Hepatocyte (in vitro differentiated cells): Measurements from ENCODE around the gene DIDO1. TPM values are rescaled to one million over a fixed set of nuclear protein-coding genes. Genes with fewer than 3 reads are reported as not detected.

ENCODE experiments used
- DNase-seq: peaks from one replicate; pipeline ENCODE4 v3.0.0-alpha.2; 2016; ENCODE audit warnings: low spot score
- H2AFZ ChIP-seq: fragments of 200-600 bp; sonication (generic); 2 replicates; pipeline ENCODE4 v1.6.0; 2016; ENCODE audit warnings: antibody characterized with exemption, mild to moderate bottlenecking
- H3K27ac ChIP-seq: fragments of 200-600 bp; sonication (generic); 2 replicates; pipeline ENCODE4 v1.5.1; 2016; ENCODE audit warnings: mild to moderate bottlenecking
- H3K27me3 ChIP-seq: fragments of 200-600 bp; sonication (generic); 2 replicates; pipeline ENCODE4 v1.6.1; 2016
- H3K36me3 ChIP-seq: fragments of 200-600 bp; sonication (generic); replicated peaks from 2 replicates; pipeline ENCODE4 v1.5.1; 2016; ENCODE audit warnings: low read depth; ENCODE audit not compliant: insufficient read depth
- H3K4me1 ChIP-seq: fragments of 200-600 bp; sonication (generic); 2 replicates; pipeline ENCODE4 v1.5.1; 2016; ENCODE audit warnings: mild to moderate bottlenecking, moderate library complexity; ENCODE audit not compliant: insufficient read depth
- H3K4me2 ChIP-seq: fragments of 200-600 bp; sonication (generic); 2 replicates; pipeline ENCODE4 v1.6.0; 2016
- H3K4me3 ChIP-seq: fragments of 200-600 bp; sonication (generic); 2 replicates; pipeline ENCODE4 v1.5.1; 2016; ENCODE audit warnings: mild to moderate bottlenecking
- H3K79me2 ChIP-seq: fragments of 200-600 bp; sonication (generic); 2 replicates; pipeline ENCODE4 v1.6.0; 2017; ENCODE audit warnings: mild to moderate bottlenecking
- H3K9me2 ChIP-seq: fragments of 200-600 bp; sonication (generic); replicated peaks from 2 replicates; pipeline ENCODE4 v1.6.0; 2017; ENCODE audit warnings: mild to moderate bottlenecking; ENCODE audit not compliant: insufficient read depth
- H3K9me3 ChIP-seq: fragments of 200-600 bp; sonication (generic); 2 replicates; pipeline ENCODE4 v1.5.1; 2016; ENCODE audit warnings: low read depth, mild to moderate bottlenecking
- H4K20me1 ChIP-seq: fragments of 200-600 bp; sonication (generic); 2 replicates; pipeline ENCODE4 v1.6.0; 2016; ENCODE audit warnings: mild to moderate bottlenecking; ENCODE audit not compliant: insufficient read depth, poor library complexity, severe bottlenecking
- CTCF ChIP-seq: fragments of 200-600 bp; sonication (generic); IDR thresholded peaks from 2 replicates; pipeline ENCODE4 v1.5.1; 2016; ENCODE audit warnings: antibody characterized with exemption, mild to moderate bottlenecking; ENCODE audit not compliant: poor library complexity
- EZH2 ChIP-seq: fragments of 200-600 bp; sonication (generic); IDR thresholded peaks from 2 replicates; pipeline ENCODE4 v1.6.1; 2016; ENCODE audit warnings: antibody characterized with exemption, mild to moderate bottlenecking, borderline replicate concordance
- EZH2phosphoT487 ChIP-seq: fragments of 200-600 bp; sonication (generic); IDR thresholded peaks from one replicate; pipeline ENCODE4 v1.6.1; 2018; ENCODE audit warnings: antibody characterized with exemption, mild to moderate bottlenecking, low read depth, moderate library complexity; ENCODE audit not compliant: unreplicated experiment, severe bottlenecking
- WGBS: methylation state at CpG from one replicate; pipeline ENCODE4 v1.1.6; 2016; ENCODE audit warnings: low lambda C conversion rate; ENCODE audit errors: missing lambda C conversion rate; 5-methylcytosine and 5-hydroxymethylcytosine counted together
- polyA plus RNA-seq: library from polyadenylated mRNA; unstranded; fragments of >200 nt; fragmentation: Nextera tagmentation; extraction: Ambion mirVana; gene quantifications from 2 replicates; pipeline ENCODE4 v1.2.1, GENCODE V29; 2016
- total RNA-seq: library from RNA; depleted of rRNA; stranded (reverse); fragments of >200 nt; gene quantifications from 2 replicates; pipeline ENCODE4 v1.2.3, GENCODE V29; 2014

The DIDO1 gene
- total and polyA plus RNA-seq, 2 experiments from 2014 or later, result 26.5 to 31.6 TPM

- no peak overlapping the region for H3K4me2 ChIP-seq
- H4K20me1 ChIP-seq, result peaks cover 99% of the 10 kb centered on the region
- H3K9me3 ChIP-seq, result no peaks in the 10 kb centered on the region
- H2AFZ ChIP-seq, result no peak overlapping the region
- no peaks in the 10 kb centered on the region for H3K9me2 ChIP-seq
- no peak overlapping the region for H3K4me3 ChIP-seq
- H3K27ac ChIP-seq, result no peak overlapping the region
- TF ChIP-seq CTCF, result no peak
- no peak for TF ChIP-seq EZH2
- TF ChIP-seq EZH2phosphoT487, result no peak
- WGBS, result 93% methylated on average over 10 of the region's 10 CpGs
- no peaks in the 10 kb centered on the region for H3K27me3 ChIP-seq
- H3K36me3 ChIP-seq, result no peaks in the 10 kb centered on the region
- H3K79me2 ChIP-seq, result peaks cover 97% of the 10 kb centered on the region
- no peak for DNase-seq
- peaks cover 12% of the 10 kb centered on the region for H3K4me1 ChIP-seq
These were observed 14.5 kb downstream of the DIDO1 start for GRCh38 chr20:62911701-62912280.

GRCh38 chr20:62910777-62911497 is 15.4 kb downstream of the DIDO1 start:
- no peak overlapping the region for H3K4me2 ChIP-seq
- H3K9me3 ChIP-seq, result no peaks in the 10 kb centered on the region
- 97% methylated on average over 38 of the region's 45 CpGs for WGBS
- H3K4me1 ChIP-seq, result peaks cover 12% of the 10 kb centered on the region
- H3K36me3 ChIP-seq, result no peaks in the 10 kb centered on the region
- TF ChIP-seq EZH2phosphoT487, result no peak
- no peak for TF ChIP-seq EZH2
- no peak for TF ChIP-seq CTCF
- H4K20me1 ChIP-seq, result peaks cover 93% of the 10 kb centered on the region
- DNase-seq, result no peak
- H3K27me3 ChIP-seq, result no peaks in the 10 kb centered on the region
- H3K4me3 ChIP-seq, result no peak overlapping the region
- no peak overlapping the region for H3K27ac ChIP-seq
- H3K79me2 ChIP-seq, result peaks cover 90% of the 10 kb centered on the region
- H2AFZ ChIP-seq, result no peak overlapping the region
- H3K9me2 ChIP-seq, result no peaks in the 10 kb centered on the region

GRCh38 chr20:62910217-62910766 is 16.0 kb downstream of the DIDO1 start:
- H3K27ac ChIP-seq, result no peak overlapping the region
- no peak overlapping the region for H3K4me2 ChIP-seq

More at GRCh38 chr20:62910217-62910766, 16.0 kb downstream of the DIDO1 start:
- Histone ChIP-seq H3K79me2 (peaks cover 83% of the 10 kb centered on the region), H2AFZ (no peak overlapping the region), H4K20me1 (peaks cover 86% of the 10 kb centered on the region), H3K9me3 (no peaks in the 10 kb centered on the region), H3K4me3 (no peak overlapping the region), H3K27me3 (no peaks in the 10 kb centered on the region), H3K36me3 (no peaks in the 10 kb centered on the region), H3K9me2 (no peaks in the 10 kb centered on the region), H3K4me1 (peaks cover 10% of the 10 kb centered on the region)
- WGBS, result 95% methylated on average over 11 of the region's 11 CpGs
- DNase-seq, result no peak
- TF ChIP-seq EZH2phosphoT487, result no peak
- TF ChIP-seq CTCF, result no peak
- TF ChIP-seq EZH2, result no peak
